GM19397 (cell line): ENCODE measurements around the gene XPNPEP3.
"Not testable (repeated sequence)": the region's sequence is repeated elsewhere in the genome, so short reads cannot be mapped to it uniquely, and the experiment has no call there.

Source experiments
- ATAC-seq: cut with Tn5 transposase; IDR thresholded peaks from one replicate; pipeline ENCODE4 v1.9.1; 2021; ENCODE audit warnings: mild to moderate bottlenecking, moderate library complexity; ENCODE audit not compliant: unreplicated experiment

Gene XPNPEP3

GRCh38 chr22:40855979-40856512 lies 902 bp upstream of the XPNPEP3 start:
- peak; percentile 35 for ATAC-seq

- ATAC-seq: no peak
Observed at GRCh38 chr22:40857309-40857855, 434 bp downstream of the XPNPEP3 start.

GRCh38 chr22:40862013-40862412 lies 5.1 kb downstream of the XPNPEP3 start, which contains the start of gene DNAJB7:
Gene DNAJB7 (minus strand): TSS chr22:40862113. CDS start chr22:40861994, 119 bp downstream.
- no peak for ATAC-seq

GRCh38 chr22:40862537-40862936 lies 5.6 kb downstream of the XPNPEP3 start:
- no peak for ATAC-seq

- no peak for ATAC-seq
Observed at GRCh38 chr22:40867109-40867508, 10.2 kb downstream of the XPNPEP3 start.

GRCh38 chr22:40868379-40868778 lies 11.4 kb downstream of the XPNPEP3 start:
- ATAC-seq: not testable (repeated sequence)

GRCh38 chr22:40874016-40874415 lies 17.1 kb downstream of the XPNPEP3 start:
- no peak for ATAC-seq

- no peak for ATAC-seq
Observed at GRCh38 chr22:40875111-40875510, 18.2 kb downstream of the XPNPEP3 start.

- no peak for ATAC-seq
Observed at GRCh38 chr22:40876907-40877306, 20.0 kb downstream of the XPNPEP3 start.

- ATAC-seq: no peak
Observed at GRCh38 chr22:40877488-40877887, 20.5 kb downstream of the XPNPEP3 start.

- ATAC-seq: no peak
Observed at GRCh38 chr22:40878922-40879321, 22.0 kb downstream of the XPNPEP3 start.

- ATAC-seq: no peak
Observed at GRCh38 chr22:40889116-40889515, 32.2 kb downstream of the XPNPEP3 start.

GRCh38 chr22:40890881-40891280 lies 33.9 kb downstream of the XPNPEP3 start:
- ATAC-seq: no peak

- no peak for ATAC-seq
Observed at GRCh38 chr22:40894417-40894816, 37.5 kb downstream of the XPNPEP3 start.

- ATAC-seq: no peak
Observed at GRCh38 chr22:40898850-40899357, 42.0 kb downstream of the XPNPEP3 start.

- ATAC-seq: no peak
Observed at GRCh38 chr22:40904101-40904500, 47.2 kb downstream of the XPNPEP3 start.

- ATAC-seq: no peak
Observed at GRCh38 chr22:40908895-40909294, 51.9 kb downstream of the XPNPEP3 start.

- no peak for ATAC-seq
Observed at GRCh38 chr22:40911772-40912171, 54.8 kb downstream of the XPNPEP3 start.

GRCh38 chr22:40912987-40913386 lies 56.0 kb downstream of the XPNPEP3 start:
- not testable (repeated sequence) for ATAC-seq

GRCh38 chr22:40919446-40919845 lies 62.5 kb downstream of the XPNPEP3 start:
- ATAC-seq: no peak

GRCh38 chr22:40920526-40920925 lies 63.6 kb downstream of the XPNPEP3 start:
- no peak for ATAC-seq

- ATAC-seq: no peak
Observed at GRCh38 chr22:40922484-40923303, 65.7 kb downstream of the XPNPEP3 start.
